Measurements from ENCODE around the gene ALK.

- no peak for TF ChIP-seq CTCF (IDR thresholded peaks at IDR 0.05 in 2 of 3, conservative IDR thresholded peaks at IDR 0.05 in 1 of 3; ENCODE audit: control insufficient read depth in 2 of 3, extremely low read depth in 1 of 3, insufficient read depth in 1 of 3, low read depth in 3 of 3, low read length in 3 of 3)
- no peak for TF ChIP-seq POLR2A (IDR thresholded peaks at IDR 0.05; ENCODE audit: low read depth, low read length)
- no peak for TF ChIP-seq FOXM1 (IDR thresholded peaks at IDR 0.05; ENCODE audit: low read depth, low read length)
- no peak for TF ChIP-seq SPI1 (IDR thresholded peaks at IDR 0.05; ENCODE audit: borderline replicate concordance, insufficient read depth, low read depth, low read length)
- TF ChIP-seq, protein P1, sequence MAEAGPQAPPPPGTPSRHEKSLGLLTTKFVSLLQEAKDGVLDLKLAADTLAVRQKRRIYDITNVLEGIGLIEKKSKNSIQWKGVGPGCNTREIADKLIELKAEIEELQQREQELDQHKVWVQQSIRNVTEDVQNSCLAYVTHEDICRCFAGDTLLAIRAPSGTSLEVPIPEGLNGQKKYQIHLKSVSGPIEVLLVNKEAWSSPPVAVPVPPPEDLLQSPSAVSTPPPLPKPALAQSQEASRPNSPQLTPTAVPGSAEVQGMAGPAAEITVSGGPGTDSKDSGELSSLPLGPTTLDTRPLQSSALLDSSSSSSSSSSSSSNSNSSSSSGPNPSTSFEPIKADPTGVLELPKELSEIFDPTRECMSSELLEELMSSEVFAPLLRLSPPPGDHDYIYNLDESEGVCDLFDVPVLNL (IDR thresholded peaks at IDR 0.05; ENCODE audit: low read depth, low read length) = no peak
- TF ChIP-seq YY1 (IDR thresholded peaks at IDR 0.05; ENCODE audit: low read depth, low read length) = no peak
- no peak for TF ChIP-seq CHD1 (IDR thresholded peaks at IDR 0.05; ENCODE audit: low read depth, low read length)
- no peak for TF ChIP-seq KDM1A (IDR thresholded peaks at IDR 0.05; ENCODE audit: borderline replicate concordance)
- TF ChIP-seq IRF3 (IDR thresholded peaks at IDR 0.05) = no peak
- TF ChIP-seq, protein P2, sequence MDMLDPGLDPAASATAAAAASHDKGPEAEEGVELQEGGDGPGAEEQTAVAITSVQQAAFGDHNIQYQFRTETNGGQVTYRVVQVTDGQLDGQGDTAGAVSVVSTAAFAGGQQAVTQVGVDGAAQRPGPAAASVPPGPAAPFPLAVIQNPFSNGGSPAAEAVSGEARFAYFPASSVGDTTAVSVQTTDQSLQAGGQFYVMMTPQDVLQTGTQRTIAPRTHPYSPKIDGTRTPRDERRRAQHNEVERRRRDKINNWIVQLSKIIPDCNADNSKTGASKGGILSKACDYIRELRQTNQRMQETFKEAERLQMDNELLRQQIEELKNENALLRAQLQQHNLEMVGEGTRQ (IDR thresholded peaks at IDR 0.05; ENCODE audit: borderline replicate concordance, low read depth, low read length) = no peak
- no peak for TF ChIP-seq DPF2 (IDR thresholded peaks at IDR 0.05)
- TF ChIP-seq, protein P3, sequence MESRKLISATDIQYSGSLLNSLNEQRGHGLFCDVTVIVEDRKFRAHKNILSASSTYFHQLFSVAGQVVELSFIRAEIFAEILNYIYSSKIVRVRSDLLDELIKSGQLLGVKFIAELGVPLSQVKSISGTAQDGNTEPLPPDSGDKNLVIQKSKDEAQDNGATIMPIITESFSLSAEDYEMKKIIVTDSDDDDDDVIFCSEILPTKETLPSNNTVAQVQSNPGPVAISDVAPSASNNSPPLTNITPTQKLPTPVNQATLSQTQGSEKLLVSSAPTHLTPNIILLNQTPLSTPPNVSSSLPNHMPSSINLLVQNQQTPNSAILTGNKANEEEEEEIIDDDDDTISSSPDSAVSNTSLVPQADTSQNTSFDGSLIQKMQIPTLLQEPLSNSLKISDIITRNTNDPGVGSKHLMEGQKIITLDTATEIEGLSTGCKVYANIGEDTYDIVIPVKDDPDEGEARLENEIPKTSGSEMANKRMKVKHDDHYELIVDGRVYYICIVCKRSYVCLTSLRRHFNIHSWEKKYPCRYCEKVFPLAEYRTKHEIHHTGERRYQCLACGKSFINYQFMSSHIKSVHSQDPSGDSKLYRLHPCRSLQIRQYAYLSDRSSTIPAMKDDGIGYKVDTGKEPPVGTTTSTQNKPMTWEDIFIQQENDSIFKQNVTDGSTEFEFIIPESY (IDR thresholded peaks at IDR 0.05) = no peak
- no peak for TF ChIP-seq BACH1 (IDR thresholded peaks at IDR 0.05; ENCODE audit: borderline replicate concordance)
- no peak for TF ChIP-seq MTA3 (IDR thresholded peaks at IDR 0.05; ENCODE audit: borderline replicate concordance, low read length)
These were observed 603.4 kb downstream of the ALK start for GRCh38 chr2:29317801-29318485.

All from GM12878 (cell line).